Activated CD4-positive, alpha-beta T cell treated with anti-CD3 and anti-CD28 coated beads, Interleukin-2, amount 10 ng/mL, durations not matched to agents 24 days and 14 days (primary cell): ENCODE data around the gene CTSA. TPM values are rescaled to one million over a fixed set of nuclear protein-coding genes. Genes with fewer than 3 reads are reported as not detected.

ENCODE experiments used
- DNase-seq: peaks from one replicate; pipeline ENCODE4 v3.0.0; 2022
- H3K27ac Mint-ChIP-seq: one replicate; pipeline ENCODE4 v1.8.0; 2022; ENCODE audit warnings: mild to moderate bottlenecking, mixed read lengths
- H3K27me3 Mint-ChIP-seq: one replicate; pipeline ENCODE4 v1.8.0; 2022; ENCODE audit warnings: mixed read lengths
- H3K36me3 Mint-ChIP-seq: one replicate; pipeline ENCODE4 v1.8.0; 2022; ENCODE audit warnings: low read depth, mild to moderate bottlenecking, mixed read lengths
- H3K4me1 Mint-ChIP-seq: one replicate; pipeline ENCODE4 v1.8.0; 2021; ENCODE audit warnings: mixed read lengths
- H3K4me3 Mint-ChIP-seq: one replicate; pipeline ENCODE4 v1.8.0; 2022; ENCODE audit warnings: mild to moderate bottlenecking, moderate library complexity, mixed read lengths
- H3K9me3 Mint-ChIP-seq: one replicate; pipeline ENCODE4 v1.8.0; 2021; ENCODE audit warnings: mixed read lengths
- intact Hi-C: fragments of 100-400 bp; cut with micrococcal nuclease; formaldehyde crosslinking; loops from one replicate; pipeline ENCODE4 v1.15.1; 2023
- total RNA-seq: library from RNA; stranded (reverse); gene quantifications from 2 replicates; pipeline ENCODE4 v1.2.3, GENCODE V29; 2022

The CTSA gene
- total RNA-seq, 1 donor from 2014 or later = 50.8 TPM

DNA sequence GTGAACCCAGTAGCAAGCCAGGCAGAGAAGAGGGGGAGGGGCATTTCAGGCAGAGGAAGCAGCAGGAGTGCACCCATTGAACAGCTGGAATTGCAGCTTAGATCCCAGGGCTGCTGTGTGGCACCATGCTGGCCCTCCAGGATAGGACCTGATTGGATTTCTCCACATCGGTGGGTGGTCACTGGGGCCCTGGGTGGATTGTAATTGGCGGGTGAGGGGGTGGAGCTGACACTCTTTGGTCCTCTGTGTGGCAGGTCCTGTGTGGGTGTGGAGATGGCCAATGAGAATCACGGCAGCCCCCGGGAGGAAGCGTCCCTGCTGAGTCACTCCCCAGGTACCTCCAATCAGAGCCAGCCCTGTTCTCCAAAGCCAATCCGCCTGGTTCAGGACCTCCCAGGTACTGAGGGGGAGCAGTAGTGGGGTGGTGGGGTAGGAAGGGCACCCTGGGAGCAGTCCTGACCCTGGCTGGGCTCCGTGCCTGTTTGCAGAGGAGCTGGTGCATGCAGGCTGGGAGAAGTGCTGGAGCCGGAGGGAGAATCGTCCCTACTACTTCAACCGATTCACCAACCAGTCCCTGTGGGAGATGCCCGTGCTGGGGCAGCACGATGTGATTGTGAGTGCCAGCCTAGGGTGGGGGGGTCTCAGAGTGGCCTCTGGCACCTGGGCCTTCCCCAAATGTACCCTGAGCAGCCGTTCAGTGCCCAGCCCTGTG lies 47.7 kb downstream of the CTSA start:
- H3K4me3 Mint-ChIP-seq = no peak overlapping the region
- no peak for DNase-seq
- peaks cover 19% of the 10 kb centered on the region for H3K4me1 Mint-ChIP-seq
- H3K36me3 Mint-ChIP-seq = peaks cover 38% of the 10 kb centered on the region
- no peaks in the 10 kb centered on the region for H3K27me3 Mint-ChIP-seq
- H3K9me3 Mint-ChIP-seq = no peaks in the 10 kb centered on the region
- peak overlapping the region; percentile 49 for H3K27ac Mint-ChIP-seq
- intact Hi-C loops = no loop called here

DNA sequence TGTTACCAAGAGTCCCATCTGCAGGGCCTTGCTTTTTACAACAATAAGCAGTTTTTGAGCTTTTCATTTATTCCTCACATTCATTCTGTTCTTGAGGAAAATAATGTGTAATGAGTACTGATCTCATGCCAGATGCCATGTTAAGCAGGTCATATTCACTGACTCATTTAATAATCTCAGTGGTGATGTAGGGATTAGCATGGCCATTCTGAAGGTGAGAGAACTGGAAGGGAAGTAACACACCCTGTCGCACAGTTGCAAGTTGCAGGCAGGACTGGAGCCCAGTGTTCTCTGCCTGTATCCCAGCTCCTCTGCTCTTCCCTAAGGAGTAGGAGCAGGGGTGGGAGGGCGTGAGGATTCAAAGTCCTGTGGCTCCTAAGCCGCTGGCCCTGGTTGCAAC lies 48.9 kb downstream of the CTSA start:
- Mint-ChIP-seq H3K27ac (no peak overlapping the region), H3K27me3 (no peaks in the 10 kb centered on the region), H3K4me1 (peaks cover 22% of the 10 kb centered on the region), H3K9me3 (no peaks in the 10 kb centered on the region), H3K4me3 (no peak overlapping the region), H3K36me3 (peaks cover 50% of the 10 kb centered on the region)
- no peak for DNase-seq
- intact Hi-C loops = no loop called here

DNA sequence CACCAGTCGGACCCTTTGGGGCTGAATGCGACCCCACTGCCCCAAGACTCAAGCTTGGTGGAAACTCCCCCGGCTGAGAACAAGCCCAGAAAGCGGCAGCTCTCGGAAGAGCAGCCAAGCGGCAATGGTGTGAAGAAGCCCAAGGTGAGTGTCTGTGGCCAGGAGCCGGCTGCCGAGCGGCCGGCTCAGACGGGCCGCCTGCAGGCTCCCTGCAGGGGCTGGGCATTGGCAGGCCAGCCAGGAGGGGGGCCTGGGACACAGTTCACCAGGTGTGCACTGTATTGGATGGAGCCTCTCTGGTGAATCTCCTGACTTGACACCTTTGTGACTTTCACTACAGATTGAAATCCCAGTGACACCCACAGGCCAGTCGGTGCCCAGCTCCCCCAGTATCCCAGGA lies 49.3 kb downstream of the CTSA start:
- no peaks in the 10 kb centered on the region for H3K9me3 Mint-ChIP-seq
- H3K4me3 Mint-ChIP-seq = no peak overlapping the region
- no peak overlapping the region for H3K27ac Mint-ChIP-seq
- no peak for DNase-seq
- intact Hi-C loops = no loop called here
- H3K36me3 Mint-ChIP-seq = peaks cover 52% of the 10 kb centered on the region
- H3K27me3 Mint-ChIP-seq = no peaks in the 10 kb centered on the region
- H3K4me1 Mint-ChIP-seq = peaks cover 20% of the 10 kb centered on the region

DNA sequence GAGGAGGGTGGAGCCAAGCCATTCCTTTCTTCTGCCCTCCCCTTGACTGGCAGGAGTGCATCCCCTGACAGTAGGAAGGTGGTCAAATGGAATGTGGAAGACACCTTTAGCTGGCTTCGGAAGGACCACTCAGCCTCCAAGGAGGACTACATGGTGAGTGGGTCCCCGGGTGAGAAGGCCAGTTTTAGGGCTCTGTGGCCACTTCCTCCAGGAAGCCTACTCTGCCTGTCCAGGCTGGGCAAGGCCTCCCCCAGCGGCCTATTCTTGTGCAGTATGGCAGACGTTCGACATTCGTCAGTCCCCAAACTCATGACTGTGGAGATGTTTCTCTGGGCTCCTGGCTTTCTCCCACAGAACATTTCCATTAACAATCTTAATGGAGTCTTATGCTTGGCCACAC lies 52.5 kb downstream of the CTSA start:
- intact Hi-C loops = no loop called here
- Mint-ChIP-seq H3K36me3 (peaks cover 47% of the 10 kb centered on the region), H3K27me3 (no peaks in the 10 kb centered on the region), H3K4me3 (no peak overlapping the region), H3K9me3 (no peaks in the 10 kb centered on the region), H3K4me1 (peaks cover 7% of the 10 kb centered on the region), H3K27ac (no peak overlapping the region)
- DNase-seq = no peak

- Mint-ChIP-seq H3K27ac (peak overlapping the region; percentile 58), H3K27me3 (no peaks in the 10 kb centered on the region), H3K4me1 (peaks cover 7% of the 10 kb centered on the region), H3K9me3 (no peaks in the 10 kb centered on the region), H3K36me3 (peaks cover 47% of the 10 kb centered on the region), H3K4me3 (no peak overlapping the region)
- intact Hi-C loops = no loop called here
- no peak for DNase-seq
Measured at GRCh38 chr20:45944151-45944964, 53.2 kb downstream of the CTSA start.

- Mint-ChIP-seq H3K4me3 (no peak overlapping the region), H3K27me3 (no peaks in the 10 kb centered on the region), H3K36me3 (peaks cover 45% of the 10 kb centered on the region), H3K27ac (no peak overlapping the region), H3K9me3 (no peaks in the 10 kb centered on the region), H3K4me1 (peaks cover 7% of the 10 kb centered on the region)
- intact Hi-C loops = no loop called here
- no peak for DNase-seq
Measured at GRCh38 chr20:45944965-45945677, 54.0 kb downstream of the CTSA start.

- Mint-ChIP-seq H3K27ac (no peak overlapping the region), H3K4me3 (no peak overlapping the region), H3K27me3 (no peaks in the 10 kb centered on the region), H3K9me3 (no peaks in the 10 kb centered on the region), H3K36me3 (peaks cover 49% of the 10 kb centered on the region), H3K4me1 (peaks cover 7% of the 10 kb centered on the region)
- intact Hi-C loops = no loop called here
- no peak for DNase-seq
Measured at GRCh38 chr20:45945678-45946148, 54.6 kb downstream of the CTSA start.

GRCh38 chr20:45946149-45946970 lies 55.2 kb downstream of the CTSA start:
- Mint-ChIP-seq H3K4me3 (no peak overlapping the region), H3K36me3 (peaks cover 47% of the 10 kb centered on the region), H3K9me3 (no peaks in the 10 kb centered on the region), H3K27me3 (no peaks in the 10 kb centered on the region), H3K4me1 (peaks cover 7% of the 10 kb centered on the region), H3K27ac (peak overlapping the region; percentile 74)
- intact Hi-C loops = no loop called here
- no peak for DNase-seq

DNA sequence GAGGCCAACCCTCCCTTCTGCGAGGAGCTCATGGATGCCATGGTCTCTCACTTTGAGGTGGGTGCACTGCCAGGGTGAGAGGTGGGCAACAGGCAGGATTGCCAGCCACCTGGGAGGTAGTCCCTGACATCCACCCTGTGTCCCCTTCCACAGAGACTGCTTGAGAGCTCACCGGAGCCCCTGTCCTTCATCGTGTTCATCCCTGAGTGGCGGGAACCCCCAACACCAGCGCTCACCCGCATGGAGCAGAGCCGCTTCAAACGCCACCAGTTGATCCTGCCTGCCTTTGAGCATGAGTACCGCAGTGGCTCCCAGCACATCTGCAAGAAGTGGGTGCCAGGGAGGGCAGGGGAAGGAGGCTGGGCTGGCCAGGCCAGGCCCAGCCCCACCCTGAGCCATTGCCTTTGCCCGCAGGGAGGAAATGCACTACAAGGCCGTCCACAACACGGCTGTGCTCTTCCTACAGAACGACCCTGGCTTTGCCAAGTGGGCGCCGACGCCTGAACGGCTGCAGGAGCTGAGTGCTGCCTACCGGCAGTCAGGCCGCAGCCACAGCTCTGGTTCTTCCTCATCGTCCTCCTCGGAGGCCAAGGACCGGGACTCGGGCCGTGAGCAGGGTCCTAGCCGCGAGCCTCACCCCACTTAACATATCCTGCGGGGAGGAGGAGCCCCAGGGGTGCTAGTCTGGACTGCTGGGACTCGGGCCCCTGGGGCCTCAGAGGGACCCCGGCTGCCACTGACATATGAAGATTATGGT lies 56.2 kb downstream of the CTSA start:
- intact Hi-C loops = no loop called here
- Mint-ChIP-seq H3K4me1 (peaks cover 7% of the 10 kb centered on the region), H3K36me3 (peaks cover 57% of the 10 kb centered on the region), H3K9me3 (no peaks in the 10 kb centered on the region), H3K27ac (no peak overlapping the region), H3K27me3 (no peaks in the 10 kb centered on the region), H3K4me3 (no peak overlapping the region)
- no peak for DNase-seq

- Mint-ChIP-seq H3K9me3 (no peaks in the 10 kb centered on the region), H3K4me1 (peaks cover 7% of the 10 kb centered on the region), H3K27me3 (no peaks in the 10 kb centered on the region), H3K36me3 (peaks cover 52% of the 10 kb centered on the region), H3K4me3 (no peak overlapping the region), H3K27ac (no peak overlapping the region)
- no peak for DNase-seq
- intact Hi-C loops = no loop called here
Measured at GRCh38 chr20:45948261-45948733, 57.2 kb downstream of the CTSA start.
